GM12874 (cell line): ENCODE data around the gene PPBP.

Source experiments
- CTCF ChIP-seq: IDR thresholded peaks from 2 replicates; pipeline ENCODE4 v1.5.1; 2011; ENCODE audit warnings: low read depth, mild to moderate bottlenecking, control low read depth, low read length, moderate library complexity; ENCODE audit not compliant: insufficient read depth

The PPBP gene

GRCh38 chr4:74023709-74024108 lies 35.7 kb upstream of the PPBP start:
- no peak for TF ChIP-seq CTCF

- TF ChIP-seq CTCF = no peak
Measured at GRCh38 chr4:74021601-74022000, 33.6 kb upstream of the PPBP start.

- TF ChIP-seq CTCF = no peak
Measured at GRCh38 chr4:74018771-74019170, 30.8 kb upstream of the PPBP start.

DNA sequence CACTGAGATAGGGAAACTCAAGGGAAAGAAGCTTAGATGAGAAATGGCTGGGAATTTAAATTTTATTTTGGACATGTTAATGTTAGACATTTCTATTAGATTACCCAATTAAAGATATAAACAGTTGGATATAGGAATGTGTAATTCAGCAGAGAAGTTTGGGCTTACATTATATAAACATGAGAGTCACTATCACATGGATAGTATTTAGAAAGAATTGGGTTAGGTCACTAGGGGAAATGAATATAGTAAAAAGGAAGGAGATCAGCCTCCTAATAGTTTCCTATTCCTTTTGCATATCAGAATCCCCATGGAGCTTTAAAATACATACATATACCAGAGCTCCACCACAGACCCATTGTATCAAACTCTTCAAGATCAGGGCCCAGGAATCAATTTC lies 30.1 kb upstream of the PPBP start:
- TF ChIP-seq CTCF = no peak

GRCh38 chr4:74016068-74016467 lies 28.1 kb upstream of the PPBP start:
- TF ChIP-seq CTCF = no peak

- no peak for TF ChIP-seq CTCF
Measured at GRCh38 chr4:74015126-74015780, 27.3 kb upstream of the PPBP start.

- no peak for TF ChIP-seq CTCF
Measured at GRCh38 chr4:74014332-74014731, 26.3 kb upstream of the PPBP start.
